Measurements from ENCODE around the gene PSENEN.

GRCh38 chr19:35717665-35718344 lies 27.6 kb upstream of the PSENEN start, which contains the start of gene KMT2B:
- TF ChIP-seq CTCF (conservative IDR thresholded peaks at IDR 0.05; ENCODE audit: low read length), result no peak
- TF ChIP-seq EZH2phosphoT487 (IDR thresholded peaks at IDR 0.05; ENCODE audit: borderline replicate concordance), result no peak

Data from Loucy (cell line).